GM12892 (cell line): ENCODE results near the gene NAGS.

Source experiments
- POLR2A ChIP-seq: IDR thresholded peaks from 2 replicates; pipeline ENCODE4 v1.6.1; 2011; ENCODE audit warnings: low read depth, low read length, control low read depth
- POLR2AphosphoS5 ChIP-seq: IDR thresholded peaks from 2 replicates; pipeline ENCODE4 v1.6.1; 2011; ENCODE audit warnings: low read depth, low read length, control low read depth

GRCh38 chr17:44038604-44039011, 34.2 kb downstream of the NAGS start:
- TF ChIP-seq POLR2A: no peak
- no peak for TF ChIP-seq POLR2AphosphoS5
